SU-DHL-6 (cell line): Measurements from ENCODE around the gene HAUS7.

Experiments used
- H2AFZ ChIP-seq: fragments of 200-600 bp; sonication (generic); 2 replicates; pipeline ENCODE4 v1.6.1; 2014; ENCODE audit warnings: low read depth, mild to moderate bottlenecking, moderate library complexity, mixed read lengths, antibody characterized with exemption, low read length; ENCODE audit not compliant: severe bottlenecking
- H3F3A ChIP-seq: fragments of 200-600 bp; shearing (Covaris generic); 2 replicates; pipeline ENCODE4 v1.6.0; 2016; ENCODE audit warnings: antibody characterized with exemption, mild to moderate bottlenecking; ENCODE audit not compliant: insufficient read depth
- H3K27ac ChIP-seq: fragments of 200-600 bp; sonication (generic); 2 replicates; pipeline ENCODE4 v1.5.1; 2016; ENCODE audit warnings: low read depth, mild to moderate bottlenecking, low read length, moderate library complexity, mixed read lengths
- H3K27me3 ChIP-seq: fragments of 200-600 bp; sonication (generic), shearing (Covaris generic); 2 replicates; pipeline ENCODE4 v1.6.0; 2014; ENCODE audit warnings: mild to moderate bottlenecking, low read length
- H3K36me3 ChIP-seq: fragments of 200-600 bp; sonication (generic); 2 replicates; pipeline ENCODE4 v1.6.1; 2014; ENCODE audit warnings: mild to moderate bottlenecking, low read length, mixed read lengths
- H3K4me2 ChIP-seq: fragments of 300-600, 200-600 bp; shearing (Covaris generic), sonication (generic); 2 replicates; pipeline ENCODE4 v1.6.0; 2014; ENCODE audit warnings: low read length, low read depth, mild to moderate bottlenecking; ENCODE audit not compliant: poor library complexity, severe bottlenecking
- H3K4me3 ChIP-seq: fragments of 200-600 bp; sonication (generic); 2 replicates; pipeline ENCODE4 v1.5.1; 2014; ENCODE audit warnings: antibody characterized with exemption, low read length, mild to moderate bottlenecking, mixed read lengths; ENCODE audit not compliant: insufficient read depth, poor library complexity, severe bottlenecking
- H3K79me2 ChIP-seq: fragments of 200-600 bp; sonication (generic); 2 replicates; pipeline ENCODE4 v1.6.1; 2014; ENCODE audit warnings: mild to moderate bottlenecking, low read length, moderate library complexity; ENCODE audit not compliant: insufficient read depth
- H3K9ac ChIP-seq: fragments of 200-600 bp; sonication (generic); 2 replicates; pipeline ENCODE4 v1.7.0; 2014; ENCODE audit warnings: mild to moderate bottlenecking, low read length
- H3K9me2 ChIP-seq: fragments of 200-600 bp; sonication (generic); replicated peaks from 2 replicates; pipeline ENCODE4 v1.6.1; 2014; ENCODE audit warnings: low read length; ENCODE audit not compliant: insufficient read depth
- H3K9me3 ChIP-seq: fragments of 200-600 bp; sonication (generic); 2 replicates; pipeline ENCODE4 v1.6.1; 2014; ENCODE audit warnings: low read length, mixed read lengths; ENCODE audit not compliant: insufficient read depth
- H4K20me1 ChIP-seq: fragments of 200-600 bp; sonication (generic); 2 replicates; pipeline ENCODE4 v1.6.1; 2014; ENCODE audit warnings: low read depth, mild to moderate bottlenecking, antibody characterized with exemption, low read length, moderate library complexity, mixed read lengths
- CTCF ChIP-seq: fragments of 200-600 bp; sonication (generic); IDR thresholded peaks from one replicate; pipeline ENCODE4 v1.5.1; 2017; ENCODE audit warnings: antibody characterized with exemption, mild to moderate bottlenecking, low read length, moderate library complexity; ENCODE audit not compliant: insufficient read depth, poor library complexity, severe bottlenecking
- EZH2phosphoT487 ChIP-seq: fragments of 200-600 bp; sonication (generic), shearing (Covaris generic); conservative IDR thresholded peaks from 2 replicates; pipeline ENCODE4 v1.6.1; 2018; ENCODE audit warnings: mild to moderate bottlenecking, antibody characterized with exemption, low read length, moderate library complexity, mixed read lengths

The HAUS7 gene

GRCh38 chrX:153462291-153462690, 8.1 kb downstream of the HAUS7 start:
- no peak overlapping the region for H3K4me2 ChIP-seq
- no peaks in the 10 kb centered on the region for H4K20me1 ChIP-seq
- no peak overlapping the region for H3K4me3 ChIP-seq
- no peaks in the 10 kb centered on the region for H3F3A ChIP-seq
- no peaks in the 10 kb centered on the region for H3K27me3 ChIP-seq
- no peak overlapping the region for H3K27ac ChIP-seq
- H3K9me3 ChIP-seq: no peaks in the 10 kb centered on the region
- no peak overlapping the region for H2AFZ ChIP-seq
- H3K9ac ChIP-seq: no peak overlapping the region
- no peaks in the 10 kb centered on the region for H3K79me2 ChIP-seq
- no peaks in the 10 kb centered on the region for H3K36me3 ChIP-seq
- H3K9me2 ChIP-seq: no peaks in the 10 kb centered on the region
- no peak for TF ChIP-seq EZH2phosphoT487
- no peak for TF ChIP-seq CTCF

- no peaks in the 10 kb centered on the region for H3K27me3 ChIP-seq
- no peaks in the 10 kb centered on the region for H3F3A ChIP-seq
- no peak overlapping the region for H3K4me2 ChIP-seq
- H3K4me3 ChIP-seq: no peak overlapping the region
- H4K20me1 ChIP-seq: no peaks in the 10 kb centered on the region
- no peaks in the 10 kb centered on the region for H3K36me3 ChIP-seq
- no peaks in the 10 kb centered on the region for H3K9me2 ChIP-seq
- TF ChIP-seq CTCF (peak; percentile 81), EZH2phosphoT487 (no peak)
- no peak overlapping the region for H3K27ac ChIP-seq
- H3K79me2 ChIP-seq: no peaks in the 10 kb centered on the region
- H3K9ac ChIP-seq: no peak overlapping the region
- no peak overlapping the region for H2AFZ ChIP-seq
- no peaks in the 10 kb centered on the region for H3K9me3 ChIP-seq
These were observed 9.6 kb downstream of the HAUS7 start for GRCh38 chrX:153460826-153461225.

GRCh38 chrX:153459986-153460385, 10.4 kb downstream of the HAUS7 start:
- Histone ChIP-seq H3K9me3 (no peaks in the 10 kb centered on the region), H3K4me2 (no peak overlapping the region), H2AFZ (no peak overlapping the region), H3K27ac (no peak overlapping the region), H4K20me1 (no peaks in the 10 kb centered on the region), H3K4me3 (no peak overlapping the region), H3F3A (no peaks in the 10 kb centered on the region), H3K9ac (no peak overlapping the region), H3K9me2 (no peaks in the 10 kb centered on the region), H3K79me2 (no peaks in the 10 kb centered on the region), H3K27me3 (no peaks in the 10 kb centered on the region), H3K36me3 (no peaks in the 10 kb centered on the region)
- TF ChIP-seq EZH2phosphoT487: no peak

- H3K4me2 ChIP-seq: no peak overlapping the region
- H3K4me3 ChIP-seq: no peak overlapping the region
- H3F3A ChIP-seq: no peaks in the 10 kb centered on the region
- H3K27ac ChIP-seq: no peak overlapping the region
- no peaks in the 10 kb centered on the region for H3K27me3 ChIP-seq
- no peak overlapping the region for H2AFZ ChIP-seq
- H4K20me1 ChIP-seq: no peaks in the 10 kb centered on the region
- H3K36me3 ChIP-seq: no peaks in the 10 kb centered on the region
- no peaks in the 10 kb centered on the region for H3K79me2 ChIP-seq
- no peak overlapping the region for H3K9ac ChIP-seq
- TF ChIP-seq CTCF: no peak
- no peak for TF ChIP-seq EZH2phosphoT487
- no peaks in the 10 kb centered on the region for H3K9me2 ChIP-seq
- H3K9me3 ChIP-seq: no peaks in the 10 kb centered on the region
These were observed 11.9 kb downstream of the HAUS7 start for GRCh38 chrX:153458476-153458875.
